ENCODE data around the gene SPOPL. TPM values are rescaled to one million over a fixed set of nuclear protein-coding genes. Genes with fewer than 3 reads are reported as not detected.
"Not testable (repeated sequence)": the region's sequence is repeated elsewhere in the genome, so short reads cannot be mapped to it uniquely, and the experiment has no call there.

The SPOPL gene
- total and polyA plus RNA-seq, 3 donors from 2014 or later = 9.1 to 14.2 (median 10.6) TPM

DNA sequence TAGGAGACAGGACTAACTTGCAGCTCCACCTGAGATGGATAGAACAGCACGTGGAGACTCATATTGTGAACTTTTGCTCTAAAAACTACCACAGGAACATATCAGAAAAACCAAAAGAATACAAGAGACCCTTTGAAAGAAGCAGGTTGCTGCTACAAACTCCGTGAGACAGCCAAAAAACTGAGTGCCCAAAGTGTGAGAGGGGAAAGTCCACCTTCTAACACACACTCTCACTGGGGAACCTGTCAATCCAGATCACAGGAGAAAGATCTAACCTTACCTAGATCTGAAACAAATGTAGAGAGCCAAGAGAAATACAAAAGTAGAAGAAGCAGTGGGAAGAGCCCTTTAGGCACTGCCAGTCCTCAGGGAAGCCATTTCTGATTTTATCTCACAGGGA, 46.3 kb upstream of the SPOPL start:
- H3K4me3 ChIP-seq = no peak overlapping the region
- H3K9me3 ChIP-seq = no peaks in the 10 kb centered on the region
- no peaks in the 10 kb centered on the region for H3K36me3 ChIP-seq (ENCODE audit: low read depth, missing control alignments)
- H3K27me3 ChIP-seq = no peaks in the 10 kb centered on the region
- WGBS, 2 donors = 82 to 87% methylated on average over 2 of the region's 2 CpGs
- H3K4me1 ChIP-seq = no peaks in the 10 kb centered on the region
- H3K27ac ChIP-seq = no peak overlapping the region
- TF ChIP-seq, protein P1, sequence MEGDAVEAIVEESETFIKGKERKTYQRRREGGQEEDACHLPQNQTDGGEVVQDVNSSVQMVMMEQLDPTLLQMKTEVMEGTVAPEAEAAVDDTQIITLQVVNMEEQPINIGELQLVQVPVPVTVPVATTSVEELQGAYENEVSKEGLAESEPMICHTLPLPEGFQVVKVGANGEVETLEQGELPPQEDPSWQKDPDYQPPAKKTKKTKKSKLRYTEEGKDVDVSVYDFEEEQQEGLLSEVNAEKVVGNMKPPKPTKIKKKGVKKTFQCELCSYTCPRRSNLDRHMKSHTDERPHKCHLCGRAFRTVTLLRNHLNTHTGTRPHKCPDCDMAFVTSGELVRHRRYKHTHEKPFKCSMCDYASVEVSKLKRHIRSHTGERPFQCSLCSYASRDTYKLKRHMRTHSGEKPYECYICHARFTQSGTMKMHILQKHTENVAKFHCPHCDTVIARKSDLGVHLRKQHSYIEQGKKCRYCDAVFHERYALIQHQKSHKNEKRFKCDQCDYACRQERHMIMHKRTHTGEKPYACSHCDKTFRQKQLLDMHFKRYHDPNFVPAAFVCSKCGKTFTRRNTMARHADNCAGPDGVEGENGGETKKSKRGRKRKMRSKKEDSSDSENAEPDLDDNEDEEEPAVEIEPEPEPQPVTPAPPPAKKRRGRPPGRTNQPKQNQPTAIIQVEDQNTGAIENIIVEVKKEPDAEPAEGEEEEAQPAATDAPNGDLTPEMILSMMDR (IDR thresholded peaks at IDR 0.05) = no peak
- TF ChIP-seq POLR2A (IDR thresholded peaks at IDR 0.05) = no peak
- no peak for DNase-seq
- intact Hi-C loops (cut with DNase I; ENCODE audit: low total_unique reads) = loop anchor here (5.0 kb wide), 1 partner anchor 332 kb away; no protein-coding TSS in a partner anchor

DNA sequence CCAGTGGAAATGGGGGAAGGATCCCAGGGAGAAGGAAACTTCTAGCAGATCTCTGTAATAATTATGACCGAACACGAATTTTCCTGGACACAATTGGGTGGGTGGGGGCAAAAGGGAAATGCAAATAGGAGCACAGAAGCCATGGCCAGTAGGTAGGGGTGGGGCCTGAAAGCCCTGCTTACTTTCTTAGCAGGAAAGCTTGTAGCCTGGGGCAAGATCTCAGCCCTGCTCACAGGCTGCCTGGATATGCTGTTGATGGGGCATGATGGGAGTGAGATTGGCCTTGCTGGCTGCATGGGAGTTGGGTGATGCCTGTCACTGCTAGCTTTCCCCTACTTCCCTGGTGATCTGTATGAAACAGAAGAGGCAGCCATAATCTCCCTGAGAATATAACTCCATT, 45.9 kb upstream of the SPOPL start:
- TF ChIP-seq, protein P1 (IDR thresholded peaks at IDR 0.05) = no peak
- no peak for TF ChIP-seq POLR2A (IDR thresholded peaks at IDR 0.05)
- H3K27ac ChIP-seq = no peak overlapping the region
- H3K4me1 ChIP-seq = no peaks in the 10 kb centered on the region
- no peak for DNase-seq
- 71 to 94% methylated on average over 2 of the region's 2 CpGs for WGBS, 2 donors
- H3K4me3 ChIP-seq = no peak overlapping the region
- no peaks in the 10 kb centered on the region for H3K36me3 ChIP-seq (ENCODE audit: low read depth, missing control alignments)
- H3K9me3 ChIP-seq = no peaks in the 10 kb centered on the region
- H3K27me3 ChIP-seq = no peaks in the 10 kb centered on the region
- intact Hi-C loops (cut with DNase I; ENCODE audit: low total_unique reads) = loop anchor here (5.0 kb wide), 1 partner anchor 332 kb away; no protein-coding TSS in a partner anchor

DNA sequence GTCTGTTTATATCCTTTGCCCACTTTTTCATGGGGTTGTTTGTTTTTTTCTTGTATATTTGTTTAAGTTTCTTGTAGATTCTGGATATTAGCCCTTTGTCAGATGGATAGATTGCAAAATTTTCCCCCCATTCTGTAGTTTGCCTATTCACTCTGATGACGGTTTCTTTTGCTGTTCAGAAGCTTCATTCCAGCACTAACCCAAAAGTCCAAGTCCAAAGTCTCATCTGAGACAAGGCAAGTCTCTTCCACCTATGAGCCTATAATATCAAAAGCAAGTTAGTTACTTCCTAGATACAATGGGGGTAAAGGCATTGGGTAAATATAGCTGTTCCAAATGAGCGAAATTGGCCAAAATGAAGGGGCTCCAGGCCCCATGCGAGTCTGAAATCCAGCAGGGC, 38.9 kb upstream of the SPOPL start:
- intact Hi-C loops (cut with DNase I; ENCODE audit: low total_unique reads); H3K9me3 ChIP-seq; H3K36me3 ChIP-seq (ENCODE audit: low read depth, missing control alignments); H3K4me1 ChIP-seq; H3K4me3 ChIP-seq; DNase-seq; H3K27me3 ChIP-seq; H3K27ac ChIP-seq: not testable (repeated sequence)
- WGBS, 2 donors = 95 to 98% methylated on average over 3 of the region's 3 CpGs

DNA sequence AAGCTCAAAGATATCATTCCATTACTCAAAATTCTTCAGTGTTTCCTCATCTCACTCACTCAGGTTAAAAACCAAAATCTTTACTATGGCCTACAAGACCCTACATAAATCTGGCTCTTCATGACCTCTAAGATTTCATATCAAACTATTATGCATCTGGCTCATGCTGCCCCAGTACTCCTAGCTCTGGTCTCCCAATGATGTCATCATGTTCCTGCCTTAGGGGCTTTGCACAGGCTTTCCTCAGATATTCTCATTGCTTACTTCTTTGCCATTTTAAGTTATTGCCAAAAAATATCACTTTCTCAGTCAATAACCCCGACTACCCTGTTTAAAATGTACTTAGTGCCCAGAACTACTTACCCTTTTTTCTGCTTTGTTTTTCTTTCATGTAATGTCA, 33.0 kb upstream of the SPOPL start:
- intact Hi-C loops (cut with DNase I; ENCODE audit: low total_unique reads) = no loop called here
- no peak overlapping the region for H3K27ac ChIP-seq
- no peak for TF ChIP-seq POLR2A (IDR thresholded peaks at IDR 0.05)
- no peaks in the 10 kb centered on the region for H3K9me3 ChIP-seq
- no peak for DNase-seq
- H3K27me3 ChIP-seq = no peaks in the 10 kb centered on the region
- no peaks in the 10 kb centered on the region for H3K4me1 ChIP-seq
- H3K36me3 ChIP-seq (ENCODE audit: low read depth, missing control alignments) = no peaks in the 10 kb centered on the region
- WGBS, 2 donors = 0% methylated on average over 1 of the region's 1 CpG
- H3K4me3 ChIP-seq = no peak overlapping the region

DNA sequence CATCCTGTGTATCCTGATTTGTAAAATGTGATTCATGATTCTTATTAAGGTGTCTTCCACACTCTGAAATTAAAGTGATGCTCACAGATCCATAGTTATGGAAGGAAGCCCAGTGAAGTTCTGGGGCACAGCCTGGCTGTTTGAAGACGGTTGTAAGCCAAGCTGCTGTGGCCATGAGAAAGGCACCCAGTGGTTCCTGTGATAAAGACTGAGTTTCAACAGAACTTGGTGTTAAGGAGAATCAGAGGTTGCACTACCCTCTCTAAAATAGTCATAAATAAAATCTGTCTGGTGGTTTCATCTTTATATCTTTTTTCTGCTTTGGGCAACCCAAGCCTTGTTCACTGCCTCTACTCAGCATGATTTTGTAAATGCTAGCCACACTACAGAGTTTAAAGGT, 32.2 kb upstream of the SPOPL start:
- H3K27me3 ChIP-seq = no peaks in the 10 kb centered on the region
- intact Hi-C loops (cut with DNase I; ENCODE audit: low total_unique reads) = no loop called here
- TF ChIP-seq POLR2A (IDR thresholded peaks at IDR 0.05) = no peak
- TF ChIP-seq, protein P1 (IDR thresholded peaks at IDR 0.05) = no peak
- no peak for DNase-seq
- H3K4me3 ChIP-seq = no peak overlapping the region
- no peak overlapping the region for H3K27ac ChIP-seq
- H3K4me1 ChIP-seq = no peaks in the 10 kb centered on the region
- 74 to 78% methylated on average over 1 of the region's 1 CpG for WGBS, 2 donors
- no peaks in the 10 kb centered on the region for H3K36me3 ChIP-seq (ENCODE audit: low read depth, missing control alignments)
- H3K9me3 ChIP-seq = no peaks in the 10 kb centered on the region

DNA sequence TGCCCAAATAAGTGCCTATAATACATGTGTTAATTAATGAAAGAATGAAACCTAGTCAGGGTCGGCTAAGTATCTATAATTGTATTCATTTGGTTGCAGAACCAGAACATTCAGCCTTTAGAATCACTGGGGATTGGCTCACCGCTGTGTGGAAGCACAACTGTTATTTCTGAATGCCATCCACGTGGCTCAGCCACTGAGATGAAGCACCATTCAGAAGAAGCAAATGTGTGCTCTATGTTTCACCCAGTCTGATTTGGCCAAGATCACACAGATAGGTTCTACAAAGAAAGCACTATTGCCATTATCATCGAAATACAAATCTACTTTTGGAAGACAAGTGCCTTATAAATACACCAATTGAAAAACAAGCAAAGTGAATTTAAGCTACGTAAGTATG, 30.6 kb upstream of the SPOPL start:
- H3K27ac ChIP-seq = no peak overlapping the region
- H3K4me1 ChIP-seq = no peaks in the 10 kb centered on the region
- TF ChIP-seq POLR2A (IDR thresholded peaks at IDR 0.05) = no peak
- TF ChIP-seq, protein P1 (IDR thresholded peaks at IDR 0.05) = no peak
- DNase-seq = no peak
- H3K4me3 ChIP-seq = no peak overlapping the region
- WGBS, 2 donors = 90 to 95% methylated on average over 5 of the region's 5 CpGs
- intact Hi-C loops (cut with DNase I; ENCODE audit: low total_unique reads) = no loop called here
- no peaks in the 10 kb centered on the region for H3K27me3 ChIP-seq
- no peaks in the 10 kb centered on the region for H3K36me3 ChIP-seq (ENCODE audit: low read depth, missing control alignments)
- no peaks in the 10 kb centered on the region for H3K9me3 ChIP-seq

Data from testis (tissue), 3 donors.